KMS-11 (cell line): ENCODE data around the gene ISOC1.

Experiments used
- H2AFZ ChIP-seq: fragments of 200-600 bp; sonication (generic); 2 replicates; pipeline ENCODE4 v1.6.1; 2016; ENCODE audit warnings: antibody characterized with exemption, mixed run types, low read depth
- H3K27ac ChIP-seq: fragments of 200-600 bp; sonication (generic); 2 replicates; pipeline ENCODE4 v1.6.1; 2016; ENCODE audit warnings: mild to moderate bottlenecking, mixed run types
- H3K27me3 ChIP-seq: fragments of 200-600 bp; sonication (generic); 2 replicates; pipeline ENCODE4 v1.6.1; 2017; ENCODE audit warnings: mild to moderate bottlenecking, low read depth, mixed run types, moderate library complexity; ENCODE audit not compliant: insufficient read depth
- H3K36me3 ChIP-seq: fragments of 200-600 bp; sonication (generic); 2 replicates; pipeline ENCODE4 v1.6.1; 2017; ENCODE audit warnings: mild to moderate bottlenecking, mixed run types; ENCODE audit not compliant: insufficient read depth
- H3K4me1 ChIP-seq: fragments of 200-600 bp; sonication (generic); 2 replicates; pipeline ENCODE4 v1.6.1; 2016; ENCODE audit warnings: mild to moderate bottlenecking, low read depth, mixed run types; ENCODE audit not compliant: poor library complexity, severe bottlenecking
- H3K4me2 ChIP-seq: fragments of 200-600 bp; sonication (generic); 2 replicates; pipeline ENCODE4 v1.7.0; 2016; ENCODE audit warnings: mild to moderate bottlenecking, mixed run types
- H3K4me3 ChIP-seq: fragments of 200-600 bp; sonication (generic); IDR thresholded peaks from 2 replicates; pipeline ENCODE4 v1.6.1; 2017; ENCODE audit warnings: low read depth, low read length, mixed read lengths; ENCODE audit not compliant: insufficient read depth
- H3K79me2 ChIP-seq: fragments of 200-600 bp; sonication (generic); 2 replicates; pipeline ENCODE4 v1.6.1; 2016; ENCODE audit warnings: low read depth, mixed run types; ENCODE audit not compliant: insufficient read depth
- H3K9ac ChIP-seq: fragments of 200-600 bp; sonication (generic); 2 replicates; pipeline ENCODE4 v1.6.1; 2016; ENCODE audit warnings: mild to moderate bottlenecking, mixed run types
- H4K20me1 ChIP-seq: fragments of 200-600 bp; sonication (generic); 2 replicates; pipeline ENCODE4 v1.6.1; 2016; ENCODE audit warnings: mild to moderate bottlenecking, mixed run types; ENCODE audit not compliant: insufficient read depth
- TF ChIP-seq, protein P1 (sequence below): fragments of 200-600 bp; sonication (generic); conservative IDR thresholded peaks from 2 replicates; pipeline ENCODE4 v1.6.1; 2017; ENCODE audit warnings: low read depth, mild to moderate bottlenecking, antibody characterized with exemption, low read length, moderate library complexity, mixed read lengths

ISOC1 gene

GRCh38 chr5:129063483-129064113 lies 31.0 kb upstream of the ISOC1 start:
- TF ChIP-seq, protein P1, sequence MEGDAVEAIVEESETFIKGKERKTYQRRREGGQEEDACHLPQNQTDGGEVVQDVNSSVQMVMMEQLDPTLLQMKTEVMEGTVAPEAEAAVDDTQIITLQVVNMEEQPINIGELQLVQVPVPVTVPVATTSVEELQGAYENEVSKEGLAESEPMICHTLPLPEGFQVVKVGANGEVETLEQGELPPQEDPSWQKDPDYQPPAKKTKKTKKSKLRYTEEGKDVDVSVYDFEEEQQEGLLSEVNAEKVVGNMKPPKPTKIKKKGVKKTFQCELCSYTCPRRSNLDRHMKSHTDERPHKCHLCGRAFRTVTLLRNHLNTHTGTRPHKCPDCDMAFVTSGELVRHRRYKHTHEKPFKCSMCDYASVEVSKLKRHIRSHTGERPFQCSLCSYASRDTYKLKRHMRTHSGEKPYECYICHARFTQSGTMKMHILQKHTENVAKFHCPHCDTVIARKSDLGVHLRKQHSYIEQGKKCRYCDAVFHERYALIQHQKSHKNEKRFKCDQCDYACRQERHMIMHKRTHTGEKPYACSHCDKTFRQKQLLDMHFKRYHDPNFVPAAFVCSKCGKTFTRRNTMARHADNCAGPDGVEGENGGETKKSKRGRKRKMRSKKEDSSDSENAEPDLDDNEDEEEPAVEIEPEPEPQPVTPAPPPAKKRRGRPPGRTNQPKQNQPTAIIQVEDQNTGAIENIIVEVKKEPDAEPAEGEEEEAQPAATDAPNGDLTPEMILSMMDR, result no peak
- H3K27ac ChIP-seq, result no peak overlapping the region
- H4K20me1 ChIP-seq, result no peaks in the 10 kb centered on the region

GRCh38 chr5:129065721-129066120 lies 28.8 kb upstream of the ISOC1 start:
- Histone ChIP-seq H3K9ac (no peak overlapping the region), H3K4me1 (no peaks in the 10 kb centered on the region), H3K27me3 (no peaks in the 10 kb centered on the region), H3K4me3 (no peak overlapping the region), H3K36me3 (no peaks in the 10 kb centered on the region), H4K20me1 (no peaks in the 10 kb centered on the region), H3K4me2 (no peak overlapping the region), H3K27ac (no peak overlapping the region), H2AFZ (no peak overlapping the region), H3K79me2 (no peaks in the 10 kb centered on the region)
- TF ChIP-seq, protein P1, result no peak

More at GRCh38 chr5:129063483-129064113, 31.0 kb upstream of the ISOC1 start:
- Histone ChIP-seq H3K4me3 (no peak overlapping the region), H3K9ac (no peak overlapping the region), H3K4me1 (no peaks in the 10 kb centered on the region), H3K4me2 (no peak overlapping the region), H3K79me2 (no peaks in the 10 kb centered on the region), H2AFZ (no peak overlapping the region), H3K27me3 (no peaks in the 10 kb centered on the region), H3K36me3 (no peaks in the 10 kb centered on the region)

DNA sequence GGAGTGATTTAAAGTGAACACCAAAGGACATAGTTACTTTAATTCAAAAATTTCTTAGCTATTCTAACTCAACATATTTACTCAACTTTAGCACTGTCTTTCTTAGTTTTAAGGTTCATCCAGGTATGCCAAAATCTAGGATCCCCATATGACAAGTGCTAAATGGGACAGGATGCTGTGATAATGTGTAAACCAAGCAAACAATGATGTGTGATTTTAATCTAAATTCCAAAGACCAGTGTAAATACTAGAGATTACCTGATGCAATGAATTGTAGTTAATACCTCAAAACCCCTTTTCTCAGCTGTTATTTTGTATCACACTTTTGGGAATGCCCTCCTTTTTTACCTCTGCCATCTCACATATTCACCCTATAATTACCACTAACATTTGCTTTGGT lies 26.8 kb upstream of the ISOC1 start:
- H3K4me1 ChIP-seq, result no peaks in the 10 kb centered on the region
- TF ChIP-seq, protein P1, result no peak
- H3K27me3 ChIP-seq, result no peaks in the 10 kb centered on the region
- no peaks in the 10 kb centered on the region for H3K36me3 ChIP-seq
- H3K4me2 ChIP-seq, result no peak overlapping the region
- no peak overlapping the region for H3K27ac ChIP-seq
- no peak overlapping the region for H3K9ac ChIP-seq
- H3K4me3 ChIP-seq, result no peak overlapping the region
- H4K20me1 ChIP-seq, result no peaks in the 10 kb centered on the region
- no peak overlapping the region for H2AFZ ChIP-seq
- no peaks in the 10 kb centered on the region for H3K79me2 ChIP-seq

DNA sequence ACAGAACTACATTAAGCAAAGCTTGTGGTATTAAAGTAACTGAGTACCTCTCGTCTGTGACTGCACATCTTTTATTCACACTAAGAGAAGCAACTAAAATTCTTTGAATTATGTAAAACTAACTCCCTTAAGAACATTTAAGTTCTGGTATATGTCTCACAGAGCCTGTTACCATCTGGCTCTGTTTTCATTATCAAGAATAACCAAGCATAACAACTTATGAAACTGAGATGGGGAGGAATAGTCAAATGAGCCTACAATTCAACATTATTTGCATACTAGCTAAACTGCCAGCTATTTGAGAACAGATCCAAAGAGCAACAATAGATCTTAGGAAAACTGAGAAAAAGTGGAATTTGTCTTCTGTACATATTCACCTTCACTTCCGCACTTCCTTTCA lies 25.3 kb upstream of the ISOC1 start:
- no peak overlapping the region for H3K9ac ChIP-seq

More for the DNA sequence above, 25.3 kb upstream of the ISOC1 start:
- H4K20me1 ChIP-seq, result no peaks in the 10 kb centered on the region
- no peak overlapping the region for H3K4me2 ChIP-seq
- no peaks in the 10 kb centered on the region for H3K36me3 ChIP-seq
- H2AFZ ChIP-seq, result no peak overlapping the region
- no peaks in the 10 kb centered on the region for H3K27me3 ChIP-seq
- H3K4me3 ChIP-seq, result no peak overlapping the region
- H3K27ac ChIP-seq, result no peak overlapping the region
- H3K79me2 ChIP-seq, result no peaks in the 10 kb centered on the region
- TF ChIP-seq, protein P1, result no peak
- no peaks in the 10 kb centered on the region for H3K4me1 ChIP-seq
